MM.1S (cell line): ENCODE data around the gene HYI.

ENCODE experiments used
- EZH2 ChIP-seq: fragments of 300-600 bp; sonication (generic); optimal IDR thresholded peaks from 2 replicates; pipeline ENCODE3; 2017; ENCODE audit warnings: low read depth, mild to moderate bottlenecking, antibody characterized with exemption, low read length, mixed read lengths
- EZH2phosphoT487 ChIP-seq: fragments of 300-600 bp; sonication (generic); IDR thresholded peaks from 2 replicates; pipeline ENCODE4 v1.6.1; 2018; ENCODE audit warnings: antibody characterized with exemption, low read length
- TF ChIP-seq, protein P1 (sequence below): fragments of 300-600 bp; sonication (generic); IDR thresholded peaks from 2 replicates; pipeline ENCODE4 v1.5.1; 2016; ENCODE audit warnings: antibody characterized with exemption, low read length, mixed read lengths

DNA sequence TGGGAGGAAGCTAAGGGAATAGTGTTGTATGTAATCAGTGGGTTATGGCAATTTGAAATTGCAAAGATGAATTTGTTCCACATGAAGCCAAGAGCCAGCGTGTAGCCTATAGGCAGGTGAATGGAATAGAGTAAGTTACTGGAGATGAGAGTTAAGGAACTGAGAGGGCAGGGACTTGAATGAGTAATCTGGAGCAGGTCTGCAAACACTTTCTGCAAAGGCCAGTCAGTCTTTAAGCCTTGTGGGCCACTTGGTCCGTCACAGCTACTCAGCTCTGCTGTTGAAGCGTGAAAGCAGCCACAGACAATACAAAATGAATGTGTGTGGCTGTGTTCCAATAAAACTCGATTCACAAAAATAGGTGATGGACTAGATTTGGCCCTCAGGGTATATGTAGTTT, 34.9 kb downstream of the HYI start:
- TF ChIP-seq, protein P1, sequence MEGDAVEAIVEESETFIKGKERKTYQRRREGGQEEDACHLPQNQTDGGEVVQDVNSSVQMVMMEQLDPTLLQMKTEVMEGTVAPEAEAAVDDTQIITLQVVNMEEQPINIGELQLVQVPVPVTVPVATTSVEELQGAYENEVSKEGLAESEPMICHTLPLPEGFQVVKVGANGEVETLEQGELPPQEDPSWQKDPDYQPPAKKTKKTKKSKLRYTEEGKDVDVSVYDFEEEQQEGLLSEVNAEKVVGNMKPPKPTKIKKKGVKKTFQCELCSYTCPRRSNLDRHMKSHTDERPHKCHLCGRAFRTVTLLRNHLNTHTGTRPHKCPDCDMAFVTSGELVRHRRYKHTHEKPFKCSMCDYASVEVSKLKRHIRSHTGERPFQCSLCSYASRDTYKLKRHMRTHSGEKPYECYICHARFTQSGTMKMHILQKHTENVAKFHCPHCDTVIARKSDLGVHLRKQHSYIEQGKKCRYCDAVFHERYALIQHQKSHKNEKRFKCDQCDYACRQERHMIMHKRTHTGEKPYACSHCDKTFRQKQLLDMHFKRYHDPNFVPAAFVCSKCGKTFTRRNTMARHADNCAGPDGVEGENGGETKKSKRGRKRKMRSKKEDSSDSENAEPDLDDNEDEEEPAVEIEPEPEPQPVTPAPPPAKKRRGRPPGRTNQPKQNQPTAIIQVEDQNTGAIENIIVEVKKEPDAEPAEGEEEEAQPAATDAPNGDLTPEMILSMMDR, result no peak
- TF ChIP-seq EZH2 (no peak), EZH2phosphoT487 (no peak)
